Transverse colon (tissue), 4 donors: ENCODE data around the gene PRKCE.

Source experiments
- EP300 ChIP-seq: sonication (generic); formaldehyde crosslinking; IDR thresholded peaks from one replicate; pipeline ENCODE4 v1.6.1; 2017; ENCODE audit warnings: antibody characterized with exemption, low read depth
- POLR2A ChIP-seq: fragments of 450-650 bp; IDR thresholded peaks from one replicate; pipeline ENCODE4 v1.6.1; 2016; ENCODE audit warnings: antibody characterized with exemption, mild to moderate bottlenecking, moderate library complexity
- POLR2AphosphoS5 ChIP-seq, 3 donors: sonication (generic); formaldehyde crosslinking; IDR thresholded peaks; one replicate each; pipeline ENCODE4 v1.6.1; 2016; ENCODE audit warnings: antibody characterized with exemption in 3 of 3
- TF ChIP-seq, protein P1 (sequence below), 5 experiments: fragments of 200-600 bp in 3 of 5; fragments of 450-650 bp in 2 of 5; sonication (generic) in 3 of 5; IDR thresholded peaks; 1 replicate in 2 of 5; 2 replicates in 3 of 5; pipeline ENCODE4 v1.5.1; 2016 to 2017; ENCODE audit warnings: antibody characterized with exemption in 5 of 5, inconsistent platforms in 3 of 5, mild to moderate bottlenecking in 2 of 5, moderate library complexity in 1 of 5

DNA sequence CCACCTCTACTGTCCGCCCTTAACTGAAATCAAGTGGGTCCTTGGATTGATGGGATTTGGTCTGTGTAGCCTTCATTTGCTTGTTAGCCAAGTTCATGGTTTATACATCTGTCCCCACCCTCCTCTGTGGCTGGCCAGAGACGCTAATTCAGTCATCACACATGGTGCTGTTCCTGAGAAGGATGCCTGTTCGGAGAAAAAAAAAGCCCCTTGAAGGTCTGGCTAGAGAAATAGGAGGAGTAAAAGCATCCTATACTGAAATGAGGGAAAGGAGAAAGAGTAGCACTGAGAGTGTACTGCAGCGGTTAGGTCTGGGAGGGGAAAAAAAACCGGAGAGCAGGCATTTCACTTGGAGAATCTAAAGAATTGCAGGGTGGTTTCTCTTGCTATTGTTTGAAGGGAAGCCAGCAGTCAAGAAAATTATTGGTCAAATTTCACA is 465.1 kb downstream of the PRKCE start:
- TF ChIP-seq, protein P1, sequence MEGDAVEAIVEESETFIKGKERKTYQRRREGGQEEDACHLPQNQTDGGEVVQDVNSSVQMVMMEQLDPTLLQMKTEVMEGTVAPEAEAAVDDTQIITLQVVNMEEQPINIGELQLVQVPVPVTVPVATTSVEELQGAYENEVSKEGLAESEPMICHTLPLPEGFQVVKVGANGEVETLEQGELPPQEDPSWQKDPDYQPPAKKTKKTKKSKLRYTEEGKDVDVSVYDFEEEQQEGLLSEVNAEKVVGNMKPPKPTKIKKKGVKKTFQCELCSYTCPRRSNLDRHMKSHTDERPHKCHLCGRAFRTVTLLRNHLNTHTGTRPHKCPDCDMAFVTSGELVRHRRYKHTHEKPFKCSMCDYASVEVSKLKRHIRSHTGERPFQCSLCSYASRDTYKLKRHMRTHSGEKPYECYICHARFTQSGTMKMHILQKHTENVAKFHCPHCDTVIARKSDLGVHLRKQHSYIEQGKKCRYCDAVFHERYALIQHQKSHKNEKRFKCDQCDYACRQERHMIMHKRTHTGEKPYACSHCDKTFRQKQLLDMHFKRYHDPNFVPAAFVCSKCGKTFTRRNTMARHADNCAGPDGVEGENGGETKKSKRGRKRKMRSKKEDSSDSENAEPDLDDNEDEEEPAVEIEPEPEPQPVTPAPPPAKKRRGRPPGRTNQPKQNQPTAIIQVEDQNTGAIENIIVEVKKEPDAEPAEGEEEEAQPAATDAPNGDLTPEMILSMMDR (IDR thresholded peaks at IDR 0.05), result no peak
- TF ChIP-seq POLR2A, result no peak
- no peak for TF ChIP-seq POLR2AphosphoS5 (IDR thresholded peaks at IDR 0.05)
- no peak for TF ChIP-seq EP300
